ENCODE measurements around the gene CEP85.
"Not testable (repeated sequence)": the region's sequence is repeated elsewhere in the genome, so short reads cannot be mapped to it uniquely, and the experiment has no call there.

CEP85 gene

DNA sequence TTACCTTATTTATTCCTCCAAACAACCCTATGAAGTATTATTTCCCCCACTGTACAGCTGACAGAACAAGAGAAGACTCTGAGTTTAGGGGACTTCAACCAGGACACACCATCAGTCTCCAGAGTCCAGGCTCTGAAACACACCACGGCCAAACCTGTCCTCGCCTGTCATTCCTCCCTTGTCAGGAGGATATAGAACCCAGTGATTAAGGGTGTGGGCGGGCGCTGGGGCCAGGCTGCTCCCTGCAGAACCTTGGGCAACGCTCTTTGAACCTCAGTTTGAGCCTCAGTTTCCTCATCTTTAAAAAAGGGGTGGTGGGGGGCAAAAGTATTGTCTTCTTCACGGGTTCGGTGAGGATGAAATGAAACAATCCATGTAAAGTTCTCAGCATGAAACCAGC is 9.4 kb upstream of the CEP85 start:
- DNase-seq, result no peak

DNA sequence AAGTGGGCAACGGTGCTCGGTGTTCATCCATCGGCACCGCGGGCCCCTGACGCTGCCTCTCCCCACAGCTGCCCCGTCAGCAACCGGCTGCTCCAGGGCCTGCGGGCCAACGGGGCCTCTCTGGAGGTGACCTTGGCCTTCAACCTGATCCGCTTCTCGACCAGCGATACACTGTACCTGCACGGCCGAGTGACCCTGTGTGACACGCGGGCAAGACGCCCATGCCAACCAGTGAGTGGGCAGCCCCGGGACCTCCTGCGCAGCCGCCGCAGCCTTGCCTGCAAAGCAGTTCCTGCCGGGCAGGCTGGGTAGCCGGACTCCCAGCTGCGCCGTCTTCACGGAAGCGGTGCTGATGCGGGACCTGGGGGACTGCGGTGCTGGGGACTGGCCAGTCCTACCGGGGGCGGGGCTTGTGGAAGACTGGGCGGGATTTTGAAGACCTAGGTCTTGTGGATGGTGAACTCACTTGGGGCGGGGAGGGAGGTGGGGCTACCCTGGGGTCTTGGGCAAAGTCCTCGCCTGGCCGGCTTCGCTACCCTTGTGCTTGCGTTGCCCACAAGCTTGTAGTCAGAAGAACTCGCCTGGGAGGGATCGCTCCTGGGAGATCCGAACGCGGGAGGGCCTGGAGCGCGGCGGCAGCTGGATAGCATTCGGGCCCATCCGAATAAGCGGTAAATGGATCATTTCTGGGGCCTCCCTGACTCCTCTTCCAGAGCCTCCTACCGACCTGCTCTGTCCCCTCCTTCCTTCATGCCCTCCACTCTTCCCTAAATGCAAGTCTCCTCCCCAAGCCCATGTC is 8.8 kb upstream of the CEP85 start:
- peak; percentile 39 for DNase-seq

DNA sequence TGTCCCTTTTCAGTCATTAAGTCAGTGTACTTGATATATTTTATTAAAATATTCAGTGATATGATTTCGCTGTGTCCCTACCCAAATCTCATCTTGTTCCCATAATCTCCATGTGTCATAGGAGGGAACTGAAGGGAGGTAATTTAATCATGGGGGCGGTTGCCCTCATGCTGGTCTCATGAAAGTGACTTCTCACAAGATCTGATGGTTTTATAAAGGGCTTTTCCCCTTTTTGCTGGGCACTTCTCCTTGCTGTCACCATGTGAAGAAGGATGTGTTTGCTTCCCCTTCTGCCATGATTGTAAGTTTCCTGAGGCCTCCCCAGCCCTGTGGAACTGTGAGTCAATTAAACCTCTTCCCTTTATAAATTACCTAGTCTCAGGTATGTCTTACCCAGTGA is 3.3 kb upstream of the CEP85 start:
- DNase-seq, result not testable (repeated sequence)

DNA sequence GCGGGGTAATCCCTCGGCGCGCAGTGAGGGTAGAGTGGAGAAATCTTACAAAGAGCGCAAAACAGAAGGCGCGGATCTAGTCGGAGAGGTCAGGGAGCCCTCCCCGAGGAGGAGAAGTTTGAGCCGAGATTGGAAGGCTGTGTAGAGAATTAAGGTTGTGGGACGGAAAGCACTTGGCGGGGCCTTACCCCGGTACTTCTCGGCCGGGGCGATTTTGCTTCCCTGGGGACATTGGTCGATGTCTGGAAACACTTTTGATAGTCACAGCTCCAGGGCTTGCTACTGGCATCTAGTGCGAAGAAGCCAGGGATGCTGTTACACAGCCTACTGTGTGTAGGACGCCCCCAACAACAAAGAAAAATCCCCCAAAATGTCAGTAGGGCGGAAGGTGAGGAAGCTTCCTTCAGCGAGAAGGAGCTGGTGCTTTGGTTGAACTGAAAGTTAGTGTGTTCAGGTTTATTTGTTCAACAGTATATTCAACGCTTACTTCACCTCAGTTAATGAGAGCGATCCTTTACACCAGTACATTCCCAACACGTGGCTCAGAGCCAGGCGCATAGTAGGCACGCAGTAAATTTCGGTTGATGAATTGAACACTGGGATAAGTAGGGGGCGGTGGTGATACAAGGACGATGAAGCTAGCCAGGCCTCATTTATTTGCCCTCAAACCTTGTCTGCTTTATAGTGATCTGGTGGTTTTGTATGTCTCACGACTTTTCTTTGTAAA is 807 bp downstream of the CEP85 start:
- DNase-seq, result no peak

DNA sequence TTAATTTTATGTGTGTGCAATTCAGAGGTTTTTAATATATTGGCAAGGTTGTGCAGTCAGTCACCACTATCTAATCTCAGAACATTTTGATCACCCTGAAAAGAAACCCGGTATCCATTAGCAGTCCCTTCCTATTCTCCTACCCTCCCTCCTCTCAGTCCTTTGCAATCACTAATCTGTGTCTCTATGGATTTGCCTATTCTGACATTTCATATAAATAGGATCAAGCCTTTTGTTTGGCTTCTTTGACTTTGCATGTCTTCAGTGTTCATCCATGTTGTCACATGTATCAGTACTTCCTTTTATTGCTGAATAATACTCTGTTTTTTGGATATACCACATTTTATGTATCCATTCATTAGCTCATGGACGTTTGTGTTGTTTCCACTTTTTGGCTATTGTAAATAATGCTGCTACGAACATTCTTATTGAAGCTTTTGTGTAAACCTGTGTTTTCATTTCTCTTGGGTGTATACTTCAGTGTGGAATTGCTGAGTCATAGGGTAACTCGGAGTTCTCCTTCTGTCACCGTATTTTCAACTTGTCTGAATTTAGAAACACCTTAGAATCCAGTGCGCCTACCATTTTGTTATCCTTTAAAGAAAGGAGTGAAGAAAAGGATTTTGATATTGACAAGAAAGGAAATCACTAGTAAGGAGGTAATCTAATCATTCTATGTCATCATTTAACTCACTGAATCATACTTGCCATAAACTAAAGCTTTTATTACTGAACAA is 3.4 kb downstream of the CEP85 start:
- no peak for DNase-seq

DNA sequence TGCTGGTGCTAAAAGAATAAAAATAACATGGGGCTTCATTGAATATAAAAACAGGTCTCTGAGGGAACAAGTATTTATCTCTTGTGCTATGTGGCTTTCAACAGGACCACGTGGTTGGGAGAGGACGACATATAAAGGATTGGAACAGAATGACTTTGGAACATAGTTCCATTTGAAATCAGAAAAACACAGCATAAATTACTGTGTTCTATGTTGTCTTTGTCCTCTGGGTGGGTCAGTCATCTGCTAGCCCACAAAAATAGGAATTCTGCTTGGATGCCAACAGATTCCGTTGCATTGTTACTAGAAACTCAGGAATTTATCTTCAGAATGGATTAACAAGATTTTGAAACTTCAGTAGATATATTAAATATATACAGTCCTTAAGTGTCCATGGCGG is 5.9 kb downstream of the CEP85 start:
- DNase-seq, result no peak

DNA sequence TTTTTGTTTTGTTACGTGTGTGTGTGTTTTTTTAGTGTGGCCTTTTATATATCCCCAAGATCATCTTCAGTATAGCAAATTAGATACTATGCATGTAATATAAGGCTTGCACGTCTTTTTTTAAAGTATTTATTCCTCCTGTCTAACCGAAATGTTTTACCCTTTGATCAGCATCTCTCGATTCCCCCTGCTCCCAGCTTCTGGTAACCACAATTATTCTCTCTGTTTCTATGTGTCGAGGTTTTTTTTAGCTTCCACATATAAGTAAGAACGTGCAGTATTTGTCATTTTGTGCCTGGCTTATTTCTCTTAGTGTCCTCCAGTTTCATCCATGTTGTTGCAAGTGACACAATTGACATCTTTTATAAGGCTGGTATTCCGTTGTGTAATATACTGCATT is 18.7 kb downstream of the CEP85 start:
- DNase-seq, result no peak

DNA sequence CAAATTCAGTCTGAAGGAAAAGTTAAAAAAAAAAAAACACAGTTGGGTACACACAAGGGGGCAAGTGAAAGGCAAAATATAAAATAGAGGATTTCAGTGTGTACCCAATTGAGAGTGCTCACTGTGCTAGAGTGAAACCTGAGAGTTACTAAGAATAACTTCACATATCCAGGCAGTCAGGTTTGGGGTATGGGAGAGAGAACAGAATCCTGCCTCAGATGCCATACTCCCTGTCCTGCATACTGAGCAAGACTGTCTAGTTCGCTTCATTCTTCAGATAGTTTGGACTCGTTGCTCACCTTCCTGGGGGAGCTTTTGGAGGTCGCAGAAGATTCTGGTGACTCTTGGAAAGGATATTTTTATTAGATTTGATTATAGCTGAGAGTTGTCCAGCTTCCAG is 20.4 kb downstream of the CEP85 start:
- no peak for DNase-seq

DNA sequence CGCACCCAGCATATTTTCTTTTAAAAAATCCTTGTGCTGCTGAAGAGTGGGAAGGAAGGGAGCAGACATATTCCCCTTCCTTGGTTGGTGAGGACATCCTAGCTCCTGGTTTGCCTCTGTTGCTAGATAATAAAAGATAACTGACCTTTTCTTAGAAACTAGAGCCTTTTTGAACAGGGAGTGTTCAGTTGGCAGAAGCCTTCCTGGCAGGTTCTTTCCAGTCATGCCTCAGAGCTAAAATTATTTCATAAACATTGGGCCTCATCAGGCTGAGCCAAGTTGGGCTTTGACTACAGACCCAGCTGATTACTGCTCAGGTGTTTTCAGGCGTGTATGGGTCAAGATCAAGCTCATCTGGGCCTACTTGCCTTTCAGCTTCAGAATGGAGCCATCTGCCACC is 23.2 kb downstream of the CEP85 start:
- DNase-seq, result no peak

DNA sequence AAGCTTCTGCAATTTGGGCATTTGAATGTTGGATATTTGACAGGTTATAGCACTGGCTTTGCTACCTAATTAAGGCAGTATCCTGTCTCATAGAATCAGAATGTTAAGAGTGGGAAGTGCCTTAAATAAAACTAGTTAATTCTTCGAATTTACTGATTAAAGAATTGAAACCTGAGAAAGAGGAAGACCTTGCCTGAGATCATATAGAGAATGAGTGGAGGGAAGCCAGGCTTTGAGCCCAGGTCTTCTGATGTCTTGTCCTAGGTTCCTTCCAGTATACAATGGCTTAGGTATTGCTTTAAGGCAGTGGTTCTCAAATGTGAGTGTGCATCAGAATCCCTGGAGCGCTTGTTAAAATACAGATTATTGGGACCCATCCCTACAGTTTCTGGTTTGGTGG is 25.0 kb downstream of the CEP85 start:
- no peak for DNase-seq

DNA sequence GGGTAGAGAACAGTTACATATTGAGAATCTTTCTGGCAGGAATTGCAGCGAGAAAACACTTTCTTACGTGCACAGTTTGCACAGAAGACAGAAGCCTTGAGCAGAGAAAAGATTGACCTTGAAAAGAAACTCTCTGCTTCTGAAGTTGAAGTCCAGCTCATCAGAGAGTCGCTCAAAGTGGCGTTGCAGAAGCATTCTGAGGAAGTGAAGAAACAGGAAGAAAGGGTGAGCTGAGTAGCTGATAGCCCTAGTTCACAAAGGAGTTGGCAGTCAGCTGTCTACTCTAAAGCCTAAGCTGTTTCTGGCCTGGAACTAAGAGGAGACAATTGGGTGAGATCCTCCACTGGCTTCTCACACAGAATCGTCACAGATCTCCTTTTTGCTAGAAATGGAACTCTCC is 25.6 kb downstream of the CEP85 start:
- DNase-seq, result no peak

DNA sequence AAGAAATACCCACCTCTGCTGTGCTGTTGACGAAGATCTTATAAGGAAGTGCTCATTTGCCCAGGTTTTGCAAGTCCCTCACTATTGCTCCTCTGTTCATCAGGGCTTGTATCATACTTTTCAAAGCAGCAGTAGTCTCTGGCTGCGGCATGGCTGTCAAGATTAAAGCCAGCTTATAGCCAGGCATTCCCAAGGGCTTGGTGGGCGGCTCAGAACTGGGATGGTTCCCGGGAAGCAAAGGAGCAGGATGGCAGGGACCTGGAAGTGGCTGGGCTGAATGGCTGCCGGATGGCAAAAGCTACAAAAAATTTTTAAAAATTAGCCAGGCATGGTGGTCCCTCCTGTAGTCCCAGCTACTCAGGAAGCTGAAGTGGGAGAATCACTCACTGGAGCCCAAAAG is 29.2 kb downstream of the CEP85 start:
- DNase-seq, result no peak

DNA sequence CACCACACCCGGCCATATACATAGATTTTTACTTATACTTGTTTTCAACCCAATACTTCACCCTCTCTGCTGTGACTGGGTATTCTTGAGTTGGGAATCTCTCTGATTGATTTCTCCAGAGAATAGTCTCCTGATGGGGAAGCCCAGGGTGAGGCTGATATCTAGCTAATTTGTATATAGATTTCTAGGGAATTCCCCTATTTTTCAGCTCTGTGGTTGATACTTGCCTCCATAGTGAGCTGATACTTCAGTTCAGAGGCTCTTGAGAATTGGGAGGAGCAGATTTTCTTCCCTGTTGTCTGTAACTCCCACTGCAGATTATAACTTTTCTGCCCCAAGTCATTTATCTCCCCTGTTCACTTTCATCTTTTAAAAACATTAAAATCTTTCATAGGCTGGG is 31.4 kb downstream of the CEP85 start:
- no peak for DNase-seq

DNA sequence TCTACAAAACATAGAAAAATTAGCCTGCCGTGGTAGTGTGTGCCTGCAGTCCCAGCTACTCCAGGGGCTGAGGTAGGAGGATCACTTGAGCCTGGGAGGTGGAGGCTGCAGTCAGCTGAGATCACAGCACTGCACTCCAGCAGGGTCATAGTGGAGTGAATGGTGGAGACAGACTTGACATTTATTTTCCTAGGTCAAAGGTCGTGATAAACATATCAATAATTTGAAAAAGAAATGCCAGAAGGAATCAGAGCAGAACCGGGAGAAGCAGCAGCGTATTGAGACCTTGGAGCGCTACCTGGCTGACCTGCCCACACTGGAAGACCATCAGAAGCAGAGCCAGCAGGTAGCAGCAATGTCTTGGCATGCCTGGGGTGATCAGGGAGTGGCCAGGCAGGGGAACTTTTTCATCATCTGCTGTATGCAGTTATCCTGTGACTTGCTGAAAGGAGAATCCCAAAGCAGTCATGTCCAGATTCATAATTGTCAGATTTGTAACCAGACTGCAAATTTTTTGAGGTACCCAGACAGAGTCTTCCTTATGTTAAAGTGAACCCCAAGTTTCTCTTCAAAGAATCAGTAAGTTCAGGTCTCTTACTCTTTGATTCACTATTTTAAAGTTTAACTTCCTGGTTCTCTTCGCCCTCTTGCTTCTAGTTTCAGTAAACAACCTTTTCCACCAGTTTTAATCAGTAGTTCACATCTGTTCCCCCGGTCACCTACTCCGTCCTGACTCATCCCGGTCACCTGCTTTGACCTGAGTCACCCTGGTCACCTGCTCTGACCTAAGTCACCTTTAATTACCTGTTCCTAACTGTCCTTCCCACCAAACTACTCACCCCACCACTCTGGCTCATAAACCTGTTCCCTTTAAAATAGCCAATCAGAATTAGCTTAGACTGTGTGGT is 34.5 kb downstream of the CEP85 start:
- no peak for DNase-seq

DNA sequence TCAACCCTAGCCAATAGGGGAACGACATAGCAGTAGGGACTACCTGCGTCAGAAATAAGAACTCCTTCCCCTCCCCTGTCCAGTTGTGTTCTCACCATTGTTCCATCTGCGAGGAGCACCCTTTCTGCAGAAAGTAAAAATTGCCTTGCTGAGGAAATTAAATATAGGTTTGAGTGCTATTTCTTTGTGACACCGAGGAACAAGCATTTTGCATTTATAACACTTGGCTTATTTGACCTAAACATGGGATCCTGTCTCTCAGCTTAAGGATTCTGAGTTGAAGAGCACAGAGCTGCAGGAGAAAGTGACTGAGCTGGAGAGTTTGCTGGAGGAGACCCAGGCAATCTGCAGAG is 35.2 kb downstream of the CEP85 start:
- DNase-seq, result no peak

DNA sequence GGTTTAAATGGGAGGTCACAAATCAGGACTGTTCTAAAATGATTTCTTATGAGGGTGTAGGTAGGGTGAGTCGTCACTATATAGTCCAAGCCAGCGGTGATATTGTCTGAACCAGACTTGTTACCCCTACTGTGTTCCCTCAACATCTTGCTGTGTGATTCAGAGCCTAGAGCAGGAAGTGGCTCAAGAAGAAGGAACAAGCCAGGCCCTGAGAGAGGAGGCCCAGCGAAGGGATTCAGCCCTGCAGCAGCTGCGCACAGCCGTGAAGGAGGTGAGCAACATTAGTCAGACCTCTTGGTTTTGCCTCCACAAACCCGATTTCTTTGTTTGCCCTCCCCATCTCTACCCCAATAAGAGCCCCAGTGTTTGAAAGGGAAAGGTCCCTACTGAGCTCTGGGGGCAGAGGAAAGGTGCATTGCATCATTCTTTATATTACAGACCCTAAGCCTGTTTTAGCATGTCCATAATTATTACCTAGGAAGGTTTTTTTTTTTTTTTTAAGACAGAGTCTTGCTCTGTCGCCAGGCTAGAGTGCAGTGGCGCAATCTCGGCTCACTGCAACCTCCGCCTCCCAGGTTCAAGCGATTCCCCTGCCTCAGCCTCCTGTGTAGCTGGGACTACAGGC is 40.9 kb downstream of the CEP85 start:
- no peak for DNase-seq

DNA sequence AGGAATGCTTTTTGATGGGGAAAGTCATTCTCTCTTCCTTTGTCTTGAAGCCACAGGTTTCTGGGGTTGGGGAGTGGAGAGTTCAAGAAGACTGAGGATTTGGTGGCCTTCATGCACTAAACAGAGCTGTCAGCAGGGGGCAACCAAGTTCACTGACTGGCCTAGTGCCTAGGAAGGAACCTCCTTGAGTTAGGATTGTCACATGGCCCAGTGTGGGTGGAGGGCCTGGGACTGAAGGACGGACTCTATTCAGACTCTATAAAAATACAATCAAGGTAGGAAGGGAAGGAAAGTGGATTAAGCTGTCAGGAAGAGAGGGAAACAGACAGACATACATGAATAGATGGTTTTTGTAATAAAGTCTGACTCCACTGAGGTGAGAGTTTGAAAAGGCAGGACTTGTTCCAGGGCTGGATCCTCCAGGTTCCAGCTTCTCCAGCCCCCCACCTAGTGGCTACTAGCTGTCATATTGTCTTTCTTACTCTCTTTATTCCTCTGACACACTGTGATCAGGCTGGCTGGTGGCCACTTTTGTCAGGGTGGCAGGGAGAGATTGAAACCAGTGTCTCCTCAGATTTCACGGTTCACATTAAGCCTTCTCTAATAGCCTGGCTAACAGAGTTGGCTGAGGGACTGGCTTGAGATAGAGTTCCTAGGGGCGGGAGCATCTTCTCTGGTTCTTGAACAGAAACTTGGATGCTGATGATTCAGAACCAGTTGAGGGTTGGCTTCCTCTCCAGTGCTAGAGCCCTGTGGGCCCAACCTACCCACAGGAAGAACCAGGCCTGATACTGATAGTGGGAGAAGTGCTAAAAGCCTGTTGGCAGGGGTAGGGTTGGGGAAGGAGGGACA is 41.8 kb downstream of the CEP85 start:
- peak; percentile 81 for DNase-seq

DNA sequence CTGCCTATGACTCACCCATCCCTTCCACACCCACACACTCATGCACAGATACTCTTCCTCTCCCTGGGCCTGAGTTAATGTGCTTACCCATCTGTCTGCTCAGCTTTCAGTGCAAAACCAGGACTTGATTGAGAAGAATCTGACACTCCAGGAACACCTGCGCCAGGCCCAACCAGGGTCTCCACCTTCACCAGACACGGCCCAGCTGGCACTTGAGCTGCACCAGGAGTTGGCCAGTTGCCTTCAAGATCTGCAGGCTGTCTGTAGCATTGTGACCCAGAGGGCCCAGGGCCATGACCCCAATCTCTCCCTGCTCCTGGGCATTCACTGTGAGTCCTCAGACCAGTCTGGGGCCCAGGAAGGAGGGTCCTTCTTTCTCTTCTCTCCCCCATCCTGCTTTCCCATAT is 42.4 kb downstream of the CEP85 start:
- DNase-seq, result no peak

DNA sequence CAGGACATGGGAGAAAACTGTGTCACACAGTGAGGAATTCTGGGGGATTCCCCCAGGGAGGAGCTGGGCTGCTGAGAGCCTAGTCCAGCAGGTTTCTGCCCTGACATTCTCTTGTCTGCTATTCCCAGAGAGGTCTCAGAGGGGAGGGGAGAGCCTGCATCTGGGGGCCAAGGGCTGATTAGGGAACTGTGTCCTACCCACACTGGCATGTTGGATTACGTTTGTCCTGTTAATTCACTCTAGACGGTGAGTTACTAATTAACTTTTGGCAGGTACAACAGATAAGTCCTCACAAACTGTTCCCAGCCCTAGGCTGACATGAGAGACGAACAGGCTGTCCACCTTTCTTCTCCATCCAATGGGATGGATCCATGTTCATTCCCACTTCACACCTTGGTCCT is 43.3 kb downstream of the CEP85 start:
- DNase-seq, result no peak

DNA sequence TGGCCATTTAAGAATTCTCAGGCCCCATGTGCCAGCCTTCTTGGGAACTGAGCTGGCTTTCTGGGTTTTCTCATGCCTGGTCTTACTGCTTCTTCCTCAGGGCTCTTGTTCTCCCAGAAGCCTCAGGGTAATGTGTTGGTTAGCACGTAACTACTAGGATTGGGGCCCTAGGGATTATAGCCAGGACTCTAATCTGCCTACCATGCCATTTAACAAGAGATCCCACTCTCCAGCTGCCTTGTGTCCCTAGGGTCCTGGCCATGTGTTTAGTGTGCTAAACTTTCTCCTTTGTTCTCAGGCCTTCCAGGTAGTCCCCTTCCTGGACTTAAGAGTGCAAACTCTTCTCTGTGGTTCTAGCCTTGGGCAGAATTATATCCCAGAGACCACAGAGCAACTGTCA is 43.7 kb downstream of the CEP85 start:
- no peak for DNase-seq

DNA sequence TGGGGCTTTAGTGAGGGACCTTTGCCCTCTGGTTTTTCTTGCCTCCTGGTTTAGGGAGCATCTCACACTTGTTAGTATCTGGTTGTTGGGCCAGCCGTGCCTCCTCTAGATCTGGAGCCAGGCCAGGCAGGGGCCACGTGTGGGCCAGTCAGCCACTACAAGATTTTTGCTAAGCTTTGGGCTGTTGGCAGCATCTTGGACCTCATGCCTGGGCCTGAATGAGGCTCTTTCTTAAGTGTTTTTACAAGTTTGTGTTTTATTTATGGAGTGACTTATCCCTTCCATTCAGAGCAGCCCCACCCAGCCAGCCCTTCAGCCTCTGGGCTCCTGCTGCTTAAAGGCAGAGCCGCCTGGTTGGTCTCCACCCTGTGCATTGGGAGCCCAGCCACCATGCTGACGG is 44.3 kb downstream of the CEP85 start:
- DNase-seq, result no peak

All from activated gamma-delta T cell treated with Interleukin-2 at 50 U/mL for 16 hours (primary cell).